Stimulated activated CD4-positive, alpha-beta T cell treated with anti-CD3 and anti-CD28 coated beads, Interleukin-4, amount 100 ng/mL, for 1 hour (primary cell): ENCODE data around the gene PDXDC1.
"Not testable (repeated sequence)": the region's sequence is repeated elsewhere in the genome, so short reads cannot be mapped to it uniquely, and the experiment has no call there.

Experiments
- DNase-seq: peaks from one replicate; pipeline ENCODE4 v3.0.0-alpha.2; 2020

Gene PDXDC1

GRCh38 chr16:14974656-14975417 is at the start of gene PDXDC1:
PDXDC1 (plus strand) TSS chr16:14975026; CDS start chr16:14975200, 174 bp downstream.
- peak; percentile 99 for DNase-seq

GRCh38 chr16:14928064-14928714 is 46.6 kb upstream of the PDXDC1 start:
- DNase-seq: not testable (repeated sequence)

- DNase-seq: not testable (repeated sequence)
Measured at GRCh38 chr16:14929176-14929575, 45.6 kb upstream of the PDXDC1 start.

DNA sequence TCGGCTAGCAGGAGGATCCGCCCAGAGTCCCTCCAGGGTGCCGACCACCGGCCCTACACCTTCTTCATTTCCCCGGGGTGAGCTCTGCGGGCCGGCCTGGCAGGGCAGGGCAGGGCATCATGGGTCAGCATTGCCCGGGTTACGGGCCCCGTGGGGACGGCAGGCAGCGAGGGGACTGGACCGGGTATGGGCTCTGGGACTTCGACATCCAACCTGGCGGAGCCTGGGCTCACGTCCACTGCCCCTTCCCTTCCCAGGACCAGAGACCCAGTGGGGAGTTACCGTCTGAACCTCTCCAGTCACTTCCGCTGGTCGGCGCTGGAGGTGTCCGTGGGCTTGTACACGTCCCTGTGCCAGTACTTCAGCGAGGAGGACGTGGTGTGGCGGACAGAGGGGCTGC is 44.6 kb upstream of the PDXDC1 start:
- DNase-seq: not testable (repeated sequence)

DNA sequence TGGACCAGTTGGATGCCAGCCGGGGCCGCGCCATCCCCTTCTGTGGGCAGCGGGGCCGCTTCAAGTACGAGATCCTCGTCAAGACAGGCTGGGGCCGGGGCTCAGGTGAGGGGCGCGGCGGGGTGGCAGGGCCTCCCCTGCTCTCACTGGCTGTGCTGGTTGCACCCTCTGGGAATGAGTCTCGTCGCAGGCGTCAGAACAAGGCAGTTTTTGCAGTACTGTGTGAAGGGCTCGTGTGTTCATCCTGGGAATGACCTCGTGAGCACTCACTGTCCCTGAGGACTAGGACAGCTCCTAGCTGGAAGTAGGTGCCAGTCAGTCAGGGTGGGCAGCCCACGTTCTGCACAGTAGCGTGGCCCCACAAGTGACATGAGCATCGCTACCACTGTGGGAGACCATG is 43.9 kb upstream of the PDXDC1 start:
- DNase-seq: not testable (repeated sequence)

DNA sequence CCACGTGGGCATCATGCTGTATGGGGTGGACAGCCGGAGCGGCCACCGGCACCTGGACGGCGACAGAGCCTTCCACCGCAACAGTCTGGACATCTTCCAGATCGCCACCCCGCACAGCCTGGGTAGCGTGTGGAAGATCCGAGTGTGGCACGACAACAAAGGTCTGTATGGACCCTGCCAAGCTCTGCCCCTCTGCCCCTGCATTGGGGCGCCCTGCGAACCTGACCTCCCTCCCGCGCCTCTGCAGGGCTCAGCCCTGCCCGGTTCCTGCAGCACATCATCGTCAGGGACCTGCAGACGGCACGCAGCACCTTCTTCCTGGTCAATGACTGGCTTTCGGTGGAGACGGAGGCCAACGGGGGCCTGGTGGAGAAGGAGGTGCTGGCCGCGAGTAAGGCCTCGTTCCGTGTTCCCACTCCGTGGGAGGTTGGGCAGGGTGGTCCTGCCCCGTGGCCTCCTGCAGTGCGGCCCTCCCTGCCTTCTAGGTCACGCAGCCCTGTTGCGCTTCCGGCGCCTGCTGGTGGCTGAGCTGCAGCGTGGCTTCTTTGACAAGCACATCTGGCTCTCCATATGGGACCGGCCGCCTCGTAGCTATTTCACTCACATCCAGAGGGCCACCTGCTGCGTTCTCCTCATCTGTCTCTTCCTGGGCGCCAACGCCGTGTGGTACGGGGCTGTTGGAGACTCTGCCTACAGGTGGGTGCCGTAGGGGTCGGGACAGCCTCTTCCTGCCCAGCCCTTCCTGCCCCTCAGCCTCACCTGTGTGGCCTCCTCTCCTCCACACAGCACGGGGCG is 42.0 kb upstream of the PDXDC1 start:
- DNase-seq: not testable (repeated sequence)

DNA sequence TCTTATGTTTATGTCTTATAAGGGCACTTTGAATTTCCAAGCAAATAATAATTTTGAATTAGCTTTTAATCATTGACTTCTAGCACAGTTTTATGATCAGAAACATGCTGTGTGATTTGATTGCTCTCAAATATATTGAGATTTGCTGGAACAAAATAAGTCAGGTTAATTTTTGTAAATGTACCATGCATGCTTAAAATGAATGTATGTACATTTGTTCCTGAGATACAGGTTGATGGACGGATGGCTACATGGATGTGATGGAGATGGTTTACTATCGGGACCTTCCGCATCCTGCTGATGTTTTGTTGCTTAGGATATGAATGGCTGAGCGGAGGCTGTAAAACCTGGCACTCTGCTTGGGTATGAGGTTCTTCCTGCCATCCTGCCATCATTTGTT is 37.7 kb upstream of the PDXDC1 start, which contains the start of gene NPIPA1:
TSS of gene NPIPA1 (plus strand) at position 301 of the 400 bp plus-strand sequence. CDS start at position 301, 0 bp downstream.
- DNase-seq: not testable (repeated sequence)

DNA sequence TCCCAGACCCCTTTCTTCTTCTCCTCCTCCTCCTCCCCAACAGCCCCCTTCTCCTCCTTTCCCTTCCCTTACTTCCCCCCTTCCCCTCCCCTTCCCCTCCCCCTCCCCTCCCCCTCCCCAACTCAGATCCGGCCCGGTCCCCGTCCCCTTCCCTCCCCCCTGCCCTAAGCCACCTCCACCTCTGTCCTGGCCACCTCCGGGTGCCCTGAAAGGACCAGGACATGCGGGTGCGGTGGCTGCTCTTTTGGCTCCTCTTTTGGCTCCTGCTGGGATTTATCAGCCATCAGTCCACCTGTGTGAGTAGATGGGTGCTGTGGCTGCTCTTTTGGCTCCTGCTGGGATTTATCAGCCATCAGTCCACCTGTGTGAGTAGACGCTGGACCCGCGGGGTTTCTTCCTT is 36.8 kb upstream of the PDXDC1 start:
- DNase-seq: not testable (repeated sequence)

GRCh38 chr16:14942686-14943085 is 32.1 kb upstream of the PDXDC1 start:
- not testable (repeated sequence) for DNase-seq

DNA sequence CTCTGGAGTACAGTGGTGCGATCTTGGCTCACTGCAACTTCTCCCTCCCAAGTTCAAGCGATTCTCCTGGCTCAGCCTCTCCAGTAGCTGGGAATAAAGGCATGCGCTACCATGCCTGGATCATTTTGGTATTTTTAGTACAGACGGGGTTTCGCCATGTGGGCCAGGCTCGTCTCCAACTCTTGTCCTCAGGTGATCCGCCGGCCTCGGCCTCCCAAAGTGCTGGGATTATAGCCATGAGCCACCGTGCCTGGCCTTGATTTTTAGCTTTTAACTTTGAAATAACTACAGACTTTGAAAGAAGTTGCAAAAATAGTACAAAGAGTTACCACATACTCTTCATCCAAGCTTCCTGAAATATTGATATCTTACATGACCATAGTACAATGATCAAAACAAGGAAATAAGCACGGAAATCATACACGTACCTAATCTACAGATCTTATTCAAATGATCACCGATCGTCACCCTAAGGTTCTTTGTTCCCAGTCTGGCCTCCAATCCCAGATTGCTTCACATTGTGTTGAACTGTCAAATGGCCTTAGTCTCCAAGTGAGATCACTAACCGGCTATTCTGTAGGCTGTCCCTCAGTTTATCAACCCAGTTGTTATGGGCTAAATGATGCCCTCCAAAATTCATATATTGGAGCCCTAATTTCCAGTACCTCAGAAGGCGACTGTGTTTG is 19.1 kb upstream of the PDXDC1 start:
- DNase-seq: no peak

DNA sequence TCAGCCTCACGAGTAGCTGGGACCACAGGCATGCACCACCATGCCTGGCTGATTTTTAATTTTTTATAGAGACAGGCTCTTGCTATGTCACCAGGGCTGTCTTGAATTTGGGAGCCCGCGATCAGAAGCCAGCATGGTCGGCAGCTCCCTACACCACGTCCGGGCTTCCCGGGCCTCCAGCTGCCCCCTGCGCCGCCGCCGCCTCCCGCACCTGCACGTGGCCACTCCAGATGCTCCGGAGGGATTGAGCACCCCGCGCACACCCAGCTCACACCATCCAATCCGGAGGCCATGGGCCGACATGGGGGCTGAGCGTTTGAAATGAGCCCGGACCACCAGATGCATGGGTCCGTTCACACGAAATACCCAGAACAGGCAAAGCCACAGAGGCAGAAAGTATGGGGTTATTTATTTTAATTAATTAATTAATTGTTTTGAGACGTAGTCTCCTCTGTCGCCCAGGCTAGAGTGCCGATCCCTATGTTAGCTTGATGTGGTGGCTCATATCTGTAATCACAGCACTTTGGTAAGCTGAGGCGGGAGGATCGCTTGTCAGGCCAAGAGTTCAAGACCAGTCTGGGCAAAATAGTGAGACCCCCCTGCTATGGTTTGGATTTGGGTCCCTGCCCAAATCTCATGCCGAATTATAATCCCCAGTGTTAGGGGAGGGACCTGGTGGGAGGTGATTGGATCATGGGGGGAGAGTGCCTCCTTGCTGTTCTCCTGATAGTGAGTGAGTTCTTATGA is 17.1 kb upstream of the PDXDC1 start:
- no peak for DNase-seq

DNA sequence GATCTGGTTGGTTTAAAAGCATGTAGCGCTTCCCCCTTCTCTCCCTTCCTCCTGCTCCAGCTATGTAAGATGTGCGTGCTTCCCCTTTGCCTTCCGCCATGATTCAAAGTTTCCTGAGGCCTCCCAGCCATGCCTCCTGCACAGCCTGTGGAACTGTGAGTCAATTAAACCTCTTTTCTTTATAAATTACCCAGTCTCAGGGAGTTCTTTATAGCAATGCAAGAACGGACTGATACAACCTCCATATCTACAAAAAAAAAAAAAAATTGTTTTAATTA is 16.6 kb upstream of the PDXDC1 start:
- DNase-seq: no peak

GRCh38 chr16:14958970-14959369 is 15.9 kb upstream of the PDXDC1 start:
- no peak for DNase-seq

GRCh38 chr16:14961405-14962186 is 13.2 kb upstream of the PDXDC1 start:
- no peak for DNase-seq

GRCh38 chr16:14963281-14964173 is 11.3 kb upstream of the PDXDC1 start:
- no peak for DNase-seq

GRCh38 chr16:14965328-14965727 is 9.5 kb upstream of the PDXDC1 start:
- DNase-seq: no peak

GRCh38 chr16:14969795-14970194 is 5.0 kb upstream of the PDXDC1 start:
- not testable (repeated sequence) for DNase-seq

GRCh38 chr16:14971621-14972228 is 3.1 kb upstream of the PDXDC1 start:
- DNase-seq: not testable (repeated sequence)

GRCh38 chr16:14973785-14974322 is 972 bp upstream of the PDXDC1 start:
- DNase-seq: not testable (repeated sequence)

GRCh38 chr16:14974331-14974655 is 533 bp upstream of the PDXDC1 start:
- not testable (repeated sequence) for DNase-seq
